ENCODE results near the gene SUCLG2.

DNA sequence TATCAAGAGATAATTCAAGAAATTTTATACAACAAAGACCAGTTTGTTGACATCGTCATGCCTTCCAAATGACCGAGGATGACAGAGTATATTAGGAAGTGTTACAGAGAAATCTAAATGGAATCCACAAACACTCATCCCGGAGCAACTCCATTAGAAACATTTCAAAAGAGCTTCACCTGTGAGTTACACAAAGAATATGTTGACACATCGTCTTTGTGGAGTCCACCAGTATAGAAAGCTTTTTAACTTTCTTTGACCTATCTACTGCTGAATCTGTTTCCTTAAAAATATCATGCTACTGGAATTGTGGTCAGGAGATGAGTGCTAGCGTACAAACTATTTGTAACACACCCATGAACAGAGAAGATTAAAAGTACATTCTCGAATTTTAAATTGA, 130.4 kb downstream of the SUCLG2 start:
- TF ChIP-seq, protein P1, sequence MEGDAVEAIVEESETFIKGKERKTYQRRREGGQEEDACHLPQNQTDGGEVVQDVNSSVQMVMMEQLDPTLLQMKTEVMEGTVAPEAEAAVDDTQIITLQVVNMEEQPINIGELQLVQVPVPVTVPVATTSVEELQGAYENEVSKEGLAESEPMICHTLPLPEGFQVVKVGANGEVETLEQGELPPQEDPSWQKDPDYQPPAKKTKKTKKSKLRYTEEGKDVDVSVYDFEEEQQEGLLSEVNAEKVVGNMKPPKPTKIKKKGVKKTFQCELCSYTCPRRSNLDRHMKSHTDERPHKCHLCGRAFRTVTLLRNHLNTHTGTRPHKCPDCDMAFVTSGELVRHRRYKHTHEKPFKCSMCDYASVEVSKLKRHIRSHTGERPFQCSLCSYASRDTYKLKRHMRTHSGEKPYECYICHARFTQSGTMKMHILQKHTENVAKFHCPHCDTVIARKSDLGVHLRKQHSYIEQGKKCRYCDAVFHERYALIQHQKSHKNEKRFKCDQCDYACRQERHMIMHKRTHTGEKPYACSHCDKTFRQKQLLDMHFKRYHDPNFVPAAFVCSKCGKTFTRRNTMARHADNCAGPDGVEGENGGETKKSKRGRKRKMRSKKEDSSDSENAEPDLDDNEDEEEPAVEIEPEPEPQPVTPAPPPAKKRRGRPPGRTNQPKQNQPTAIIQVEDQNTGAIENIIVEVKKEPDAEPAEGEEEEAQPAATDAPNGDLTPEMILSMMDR (IDR thresholded peaks at IDR 0.05) = no peak
- TF ChIP-seq POLR2A (IDR thresholded peaks at IDR 0.05) (no peak), POLR2AphosphoS5 (IDR thresholded peaks at IDR 0.05; ENCODE audit: insufficient read depth in 1 of 2, low read depth in 1 of 2) (no peak)
